Measurements from ENCODE around the gene YPEL2. TPM values are rescaled to one million over a fixed set of nuclear protein-coding genes. Genes with fewer than 3 reads are reported as not detected.

The YPEL2 gene
- total and polyA plus RNA-seq, 2 experiments from 2014 or later: 20.2 to 26.0 TPM

DNA sequence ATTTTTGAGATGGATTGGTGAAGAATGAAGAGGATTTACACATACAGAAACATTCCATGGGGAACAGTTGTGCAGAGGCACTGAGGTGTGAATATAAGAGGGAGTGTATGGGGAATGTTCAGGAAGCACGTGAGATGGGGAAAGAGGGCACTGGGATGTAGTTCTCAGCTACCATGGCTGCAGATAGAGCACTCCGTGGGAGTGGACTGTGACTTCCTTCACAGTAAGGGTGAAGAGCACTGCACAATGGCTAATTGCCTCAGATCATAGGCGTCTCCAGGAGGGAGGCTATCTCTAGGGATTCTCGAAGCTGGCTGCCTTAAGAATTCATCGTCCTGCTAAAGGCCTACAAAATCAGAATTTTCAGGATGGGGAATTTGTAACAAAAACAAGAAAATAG lies 7.0 kb downstream of the YPEL2 start:
- no peaks in the 10 kb centered on the region for H3K36me3 ChIP-seq (replicated peaks; ENCODE audit: insufficient read depth, low read depth)
- no peaks in the 10 kb centered on the region for H3K27me3 ChIP-seq
- no peaks in the 10 kb centered on the region for H3K9me2 ChIP-seq (replicated peaks; ENCODE audit: insufficient read depth)
- H3K79me2 ChIP-seq: peaks cover 97% of the 10 kb centered on the region
- no peak overlapping the region for H2AFZ ChIP-seq
- DNase-seq (ENCODE audit: low spot score): no peak
- H3K4me1 ChIP-seq (ENCODE audit: insufficient read depth): peaks cover 18% of the 10 kb centered on the region
- no peaks in the 10 kb centered on the region for H3K9me3 ChIP-seq (ENCODE audit: low read depth)
- 79% methylated on average over 5 of the region's 5 CpGs for WGBS (ENCODE audit: low lambda C conversion rate, missing lambda C conversion rate)
- H3K4me3 ChIP-seq: no peak overlapping the region
- H4K20me1 ChIP-seq (ENCODE audit: insufficient read depth, poor library complexity, severe bottlenecking): peaks cover 74% of the 10 kb centered on the region
- H3K4me2 ChIP-seq: no peak overlapping the region
- TF ChIP-seq, protein P1, sequence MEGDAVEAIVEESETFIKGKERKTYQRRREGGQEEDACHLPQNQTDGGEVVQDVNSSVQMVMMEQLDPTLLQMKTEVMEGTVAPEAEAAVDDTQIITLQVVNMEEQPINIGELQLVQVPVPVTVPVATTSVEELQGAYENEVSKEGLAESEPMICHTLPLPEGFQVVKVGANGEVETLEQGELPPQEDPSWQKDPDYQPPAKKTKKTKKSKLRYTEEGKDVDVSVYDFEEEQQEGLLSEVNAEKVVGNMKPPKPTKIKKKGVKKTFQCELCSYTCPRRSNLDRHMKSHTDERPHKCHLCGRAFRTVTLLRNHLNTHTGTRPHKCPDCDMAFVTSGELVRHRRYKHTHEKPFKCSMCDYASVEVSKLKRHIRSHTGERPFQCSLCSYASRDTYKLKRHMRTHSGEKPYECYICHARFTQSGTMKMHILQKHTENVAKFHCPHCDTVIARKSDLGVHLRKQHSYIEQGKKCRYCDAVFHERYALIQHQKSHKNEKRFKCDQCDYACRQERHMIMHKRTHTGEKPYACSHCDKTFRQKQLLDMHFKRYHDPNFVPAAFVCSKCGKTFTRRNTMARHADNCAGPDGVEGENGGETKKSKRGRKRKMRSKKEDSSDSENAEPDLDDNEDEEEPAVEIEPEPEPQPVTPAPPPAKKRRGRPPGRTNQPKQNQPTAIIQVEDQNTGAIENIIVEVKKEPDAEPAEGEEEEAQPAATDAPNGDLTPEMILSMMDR (IDR thresholded peaks at IDR 0.05; ENCODE audit: poor library complexity): no peak
- TF ChIP-seq EZH2phosphoT487 (IDR thresholded peaks at IDR 0.05; ENCODE audit: low read depth, severe bottlenecking, unreplicated experiment): no peak
- no peak for TF ChIP-seq EZH2 (IDR thresholded peaks at IDR 0.05; ENCODE audit: borderline replicate concordance)
- no peak overlapping the region for H3K27ac ChIP-seq

DNA sequence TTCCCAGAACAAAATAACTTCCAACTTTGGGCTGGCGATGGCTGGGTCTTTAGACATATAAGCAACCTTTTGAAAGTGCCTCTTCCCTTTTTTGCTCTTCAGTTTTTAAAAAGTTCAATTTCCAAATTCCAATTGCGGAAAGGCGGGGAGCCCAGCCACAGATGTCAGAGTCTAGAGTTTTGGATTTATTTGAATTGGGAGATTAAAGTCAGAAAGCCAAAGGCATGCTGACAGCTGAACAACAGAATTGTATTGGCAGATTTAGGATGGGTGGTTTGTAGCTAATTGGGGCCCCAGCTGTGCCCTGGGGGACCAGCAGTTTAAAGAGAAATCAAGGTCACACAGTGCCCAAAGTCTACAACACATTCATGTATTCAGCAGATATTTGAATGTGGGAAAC lies 10.5 kb downstream of the YPEL2 start:
- H3K79me2 ChIP-seq: peaks cover 98% of the 10 kb centered on the region
- no peaks in the 10 kb centered on the region for H3K36me3 ChIP-seq (replicated peaks; ENCODE audit: insufficient read depth, low read depth)
- H3K27me3 ChIP-seq: no peaks in the 10 kb centered on the region
- peaks cover 63% of the 10 kb centered on the region for H4K20me1 ChIP-seq (ENCODE audit: insufficient read depth, poor library complexity, severe bottlenecking)
- WGBS (ENCODE audit: low lambda C conversion rate, missing lambda C conversion rate): 91% methylated on average over 3 of the region's 3 CpGs
- no peak overlapping the region for H2AFZ ChIP-seq
- no peak overlapping the region for H3K4me3 ChIP-seq
- H3K9me3 ChIP-seq (ENCODE audit: low read depth): no peaks in the 10 kb centered on the region
- no peak overlapping the region for H3K27ac ChIP-seq
- H3K4me2 ChIP-seq: no peak overlapping the region
- H3K9me2 ChIP-seq (replicated peaks; ENCODE audit: insufficient read depth): no peaks in the 10 kb centered on the region
- peaks cover under 1% of the 10 kb centered on the region for H3K4me1 ChIP-seq (ENCODE audit: insufficient read depth)
- TF ChIP-seq EZH2 (IDR thresholded peaks at IDR 0.05; ENCODE audit: borderline replicate concordance) (no peak), EZH2phosphoT487 (IDR thresholded peaks at IDR 0.05; ENCODE audit: low read depth, severe bottlenecking, unreplicated experiment) (no peak)
- TF ChIP-seq, protein P1 (IDR thresholded peaks at IDR 0.05; ENCODE audit: poor library complexity): no peak
- no peak for DNase-seq (ENCODE audit: low spot score)

- Histone ChIP-seq H3K4me1 (ENCODE audit: insufficient read depth) (no peaks in the 10 kb centered on the region), H3K36me3 (replicated peaks; ENCODE audit: insufficient read depth, low read depth) (no peaks in the 10 kb centered on the region), H3K4me2 (no peak overlapping the region), H3K27me3 (no peaks in the 10 kb centered on the region), H2AFZ (no peak overlapping the region), H4K20me1 (ENCODE audit: insufficient read depth, poor library complexity, severe bottlenecking) (peaks cover 66% of the 10 kb centered on the region), H3K4me3 (no peak overlapping the region), H3K9me3 (ENCODE audit: low read depth) (no peaks in the 10 kb centered on the region), H3K9me2 (replicated peaks; ENCODE audit: insufficient read depth) (no peaks in the 10 kb centered on the region), H3K27ac (no peak overlapping the region), H3K79me2 (peaks cover 100% of the 10 kb centered on the region)
- no peak for DNase-seq (ENCODE audit: low spot score)
- TF ChIP-seq EZH2 (IDR thresholded peaks at IDR 0.05; ENCODE audit: borderline replicate concordance) (no peak), EZH2phosphoT487 (IDR thresholded peaks at IDR 0.05; ENCODE audit: low read depth, severe bottlenecking, unreplicated experiment) (no peak)
- TF ChIP-seq, protein P1 (IDR thresholded peaks at IDR 0.05; ENCODE audit: poor library complexity): no peak
- WGBS (ENCODE audit: low lambda C conversion rate, missing lambda C conversion rate): 69% methylated on average over 4 of the region's 4 CpGs
These were observed 11.3 kb downstream of the YPEL2 start for GRCh38 chr17:59342681-59343131.

DNA sequence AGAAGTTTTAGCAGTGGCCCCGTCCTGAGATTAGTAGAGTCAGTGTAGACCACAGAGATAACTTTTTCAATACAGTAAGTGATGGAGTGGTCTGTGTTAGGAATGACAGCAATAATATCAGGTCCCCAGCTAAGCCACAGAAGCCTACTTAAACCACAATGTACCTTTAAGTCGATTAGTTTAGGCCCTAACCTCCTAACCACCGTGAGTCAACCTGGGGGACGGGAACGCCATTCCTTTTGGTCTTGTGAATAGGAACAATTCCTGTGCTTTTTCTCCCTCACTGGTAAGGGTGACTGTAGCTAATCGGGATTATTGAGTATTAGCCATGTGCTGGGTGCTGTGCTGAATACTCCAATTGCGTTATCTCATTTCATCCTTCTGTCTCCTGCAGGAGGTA lies 14.0 kb downstream of the YPEL2 start:
- no peak for DNase-seq (ENCODE audit: low spot score)
- Histone ChIP-seq H3K36me3 (replicated peaks; ENCODE audit: insufficient read depth, low read depth) (no peaks in the 10 kb centered on the region), H3K79me2 (peaks cover 98% of the 10 kb centered on the region), H3K27me3 (no peaks in the 10 kb centered on the region), H3K9me3 (ENCODE audit: low read depth) (no peaks in the 10 kb centered on the region), H4K20me1 (ENCODE audit: insufficient read depth, poor library complexity, severe bottlenecking) (peaks cover 46% of the 10 kb centered on the region), H2AFZ (no peak overlapping the region), H3K4me2 (no peak overlapping the region), H3K4me1 (ENCODE audit: insufficient read depth) (no peaks in the 10 kb centered on the region), H3K4me3 (no peak overlapping the region), H3K27ac (no peak overlapping the region), H3K9me2 (replicated peaks; ENCODE audit: insufficient read depth) (no peaks in the 10 kb centered on the region)
- TF ChIP-seq, protein P1 (IDR thresholded peaks at IDR 0.05; ENCODE audit: poor library complexity): no peak
- TF ChIP-seq EZH2phosphoT487 (IDR thresholded peaks at IDR 0.05; ENCODE audit: low read depth, severe bottlenecking, unreplicated experiment): no peak
- TF ChIP-seq EZH2 (IDR thresholded peaks at IDR 0.05; ENCODE audit: borderline replicate concordance): no peak
- 89% methylated on average over 7 of the region's 7 CpGs for WGBS (ENCODE audit: low lambda C conversion rate, missing lambda C conversion rate)

Measured in hepatocyte (in vitro differentiated cells).